Stomach (tissue), 4 donors: ENCODE results near the gene COX7A2.

Experiments
- POLR2AphosphoS5 ChIP-seq, 3 donors: sonication (generic); formaldehyde crosslinking; IDR thresholded peaks; one replicate each; pipeline ENCODE4 v1.6.1; 2016; ENCODE audit warnings: antibody characterized with exemption in 3 of 3
- TF ChIP-seq, protein P1 (sequence below), 7 experiments: fragments of 450-650 bp in 4 of 7; fragments of 200-600 bp in 3 of 7; sonication (generic) in 3 of 7; IDR thresholded peaks; one replicate each; pipeline ENCODE4 v1.5.1; 2016 to 2019; ENCODE audit warnings: antibody characterized with exemption in 7 of 7, control low read depth in 2 of 7, mild to moderate bottlenecking in 1 of 7

DNA sequence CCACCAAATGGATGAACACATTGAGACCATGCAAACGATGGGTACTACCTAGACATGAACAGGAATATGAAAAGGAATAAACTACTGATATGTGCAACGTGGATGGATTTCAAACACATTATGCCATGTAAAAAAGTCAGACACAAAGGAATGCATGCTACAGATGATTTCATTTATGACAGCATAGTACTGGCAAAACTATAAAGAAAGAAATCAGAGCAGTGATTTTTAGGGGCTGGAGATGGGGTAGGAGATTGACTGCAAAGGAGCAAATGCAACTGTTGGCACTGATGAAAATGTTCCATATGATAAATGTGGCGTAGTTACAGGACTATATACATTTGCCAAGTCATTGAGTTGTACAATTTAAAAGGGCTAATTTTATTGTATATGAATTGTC lies 24.3 kb downstream of the COX7A2 start:
- TF ChIP-seq, protein P1, sequence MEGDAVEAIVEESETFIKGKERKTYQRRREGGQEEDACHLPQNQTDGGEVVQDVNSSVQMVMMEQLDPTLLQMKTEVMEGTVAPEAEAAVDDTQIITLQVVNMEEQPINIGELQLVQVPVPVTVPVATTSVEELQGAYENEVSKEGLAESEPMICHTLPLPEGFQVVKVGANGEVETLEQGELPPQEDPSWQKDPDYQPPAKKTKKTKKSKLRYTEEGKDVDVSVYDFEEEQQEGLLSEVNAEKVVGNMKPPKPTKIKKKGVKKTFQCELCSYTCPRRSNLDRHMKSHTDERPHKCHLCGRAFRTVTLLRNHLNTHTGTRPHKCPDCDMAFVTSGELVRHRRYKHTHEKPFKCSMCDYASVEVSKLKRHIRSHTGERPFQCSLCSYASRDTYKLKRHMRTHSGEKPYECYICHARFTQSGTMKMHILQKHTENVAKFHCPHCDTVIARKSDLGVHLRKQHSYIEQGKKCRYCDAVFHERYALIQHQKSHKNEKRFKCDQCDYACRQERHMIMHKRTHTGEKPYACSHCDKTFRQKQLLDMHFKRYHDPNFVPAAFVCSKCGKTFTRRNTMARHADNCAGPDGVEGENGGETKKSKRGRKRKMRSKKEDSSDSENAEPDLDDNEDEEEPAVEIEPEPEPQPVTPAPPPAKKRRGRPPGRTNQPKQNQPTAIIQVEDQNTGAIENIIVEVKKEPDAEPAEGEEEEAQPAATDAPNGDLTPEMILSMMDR (IDR thresholded peaks at IDR 0.05) = no peak
- no peak for TF ChIP-seq POLR2AphosphoS5 (IDR thresholded peaks at IDR 0.05)
